C4-2B (cell line): ENCODE results near the gene C11orf98.

Source experiments
- CTCF ChIP-seq: fragments of 450-650 bp; conservative IDR thresholded peaks from 2 replicates; pipeline ENCODE4 v1.5.1; 2017; ENCODE audit warnings: mild to moderate bottlenecking
- ZFX ChIP-seq: fragments of 450-650 bp; IDR thresholded peaks from 2 replicates; pipeline ENCODE4 v1.6.1; 2017

- TF ChIP-seq CTCF (no peak), ZFX (no peak)
Observed at GRCh38 chr11:62656796-62657429, 8.1 kb downstream of the C11orf98 start.
